ENCODE data around the gene ATP6V1A. TPM values are rescaled to one million over a fixed set of nuclear protein-coding genes. Genes with fewer than 3 reads are reported as not detected.
A peak's percentile ranks its signal among the peaks of the same experiment; 100 is the strongest.

ATP6V1A gene
- total RNA-seq, 2 donors from 2014 or later, result 44.7 to 76.8 TPM

DNA sequence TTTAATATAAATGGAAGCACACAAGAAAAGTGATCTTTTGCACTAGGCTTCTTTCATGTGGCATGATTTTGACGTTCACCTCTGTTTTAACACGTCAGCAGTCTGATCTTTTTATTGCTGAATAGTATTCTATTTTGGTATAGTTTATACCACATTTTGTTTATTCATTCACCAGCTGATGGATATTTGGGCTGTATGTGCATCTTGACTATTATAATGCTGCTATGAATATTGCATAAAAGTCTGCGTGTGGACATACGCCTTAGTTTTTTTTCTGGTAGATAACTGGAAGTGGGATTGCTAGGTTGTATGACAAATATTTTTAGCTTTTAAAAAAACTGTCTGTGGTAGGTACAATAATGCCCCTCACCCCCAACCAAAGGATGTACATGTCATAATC is 15.1 kb upstream of the ATP6V1A start:
- H3K9me3 Mint-ChIP-seq, result no peaks in the 10 kb centered on the region
- peaks cover 9 to 13% of the 10 kb centered on the region in 2 donors for H3K4me1 Mint-ChIP-seq (ENCODE audit: low read depth in 2 of 2)
- DNase-seq (ENCODE audit: low spot score) (no peak), ATAC-seq (no peak)
- H3K27me3 Mint-ChIP-seq, result no peaks in the 10 kb centered on the region
- H3K4me3 Mint-ChIP-seq, result no peak overlapping the region
- H3K27ac Mint-ChIP-seq, result no peak overlapping the region
- peaks cover 5% of the 10 kb centered on the region for H3K36me3 Mint-ChIP-seq

DNA sequence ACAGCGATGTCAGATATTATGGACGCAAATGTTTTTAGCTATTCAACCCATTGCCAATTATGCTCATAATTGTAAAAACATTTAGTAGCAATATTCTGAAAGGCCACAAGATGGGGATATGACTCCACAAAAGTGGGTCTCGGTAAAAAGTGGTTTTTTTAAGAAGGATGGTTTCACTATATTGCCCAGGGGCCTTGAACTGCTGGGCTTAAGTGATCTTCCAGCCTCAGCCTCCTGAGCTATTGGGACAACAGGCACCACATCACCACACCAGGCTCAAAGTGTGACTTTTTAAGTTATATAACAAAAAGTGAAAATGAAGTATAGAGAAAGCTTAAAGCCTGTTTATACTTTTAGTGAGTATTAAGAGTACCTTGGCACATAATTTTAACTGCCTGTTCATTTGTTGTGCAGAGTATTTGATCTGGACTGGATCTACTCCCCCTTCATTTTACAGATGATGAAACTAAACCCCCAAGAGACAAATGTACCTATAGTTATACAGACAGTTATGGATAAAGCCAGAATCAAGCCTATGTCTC is 10.2 kb upstream of the ATP6V1A start:
- ATAC-seq (peak; percentile 59 to 71), DNase-seq (ENCODE audit: low spot score) (no peak)
- Mint-ChIP-seq H3K9me3 (no peaks in the 10 kb centered on the region), H3K27me3 (no peaks in the 10 kb centered on the region), H3K4me1 (ENCODE audit: low read depth in 2 of 2) (peaks cover 26 to 30% of the 10 kb centered on the region in 2 donors), H3K27ac (peak overlapping the region; percentile 47 to 52), H3K36me3 (peaks cover 7% of the 10 kb centered on the region), H3K4me3 (no peak overlapping the region)

DNA sequence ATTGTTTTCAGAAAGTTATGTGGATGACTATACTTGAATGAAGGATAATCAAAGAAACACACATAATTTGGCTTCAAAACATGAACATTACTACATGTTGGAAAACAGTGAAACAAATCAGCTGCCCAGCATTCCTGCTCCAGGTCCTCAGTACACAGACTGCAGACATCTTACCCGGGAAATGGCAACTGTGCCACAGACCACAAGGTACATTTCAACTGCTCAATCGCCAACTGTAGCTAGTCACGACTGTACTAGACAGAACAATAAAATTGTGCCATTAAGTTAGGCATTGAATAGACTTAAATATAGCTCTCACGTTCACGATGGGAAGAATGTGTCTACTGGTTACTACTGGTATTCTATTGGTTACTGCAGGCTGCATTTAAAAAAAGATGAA is 5.7 kb upstream of the ATP6V1A start:
- Mint-ChIP-seq H3K4me3 (peak overlapping the region; percentile 95), H3K36me3 (peaks cover 7% of the 10 kb centered on the region), H3K27ac (peak overlapping the region; percentile 99 to 100), H3K4me1 (ENCODE audit: low read depth in 2 of 2) (peaks cover 47 to 58% of the 10 kb centered on the region in 2 donors), H3K9me3 (no peaks in the 10 kb centered on the region), H3K27me3 (no peaks in the 10 kb centered on the region)
- no peak for ATAC-seq
- no peak for DNase-seq (ENCODE audit: low spot score)

DNA sequence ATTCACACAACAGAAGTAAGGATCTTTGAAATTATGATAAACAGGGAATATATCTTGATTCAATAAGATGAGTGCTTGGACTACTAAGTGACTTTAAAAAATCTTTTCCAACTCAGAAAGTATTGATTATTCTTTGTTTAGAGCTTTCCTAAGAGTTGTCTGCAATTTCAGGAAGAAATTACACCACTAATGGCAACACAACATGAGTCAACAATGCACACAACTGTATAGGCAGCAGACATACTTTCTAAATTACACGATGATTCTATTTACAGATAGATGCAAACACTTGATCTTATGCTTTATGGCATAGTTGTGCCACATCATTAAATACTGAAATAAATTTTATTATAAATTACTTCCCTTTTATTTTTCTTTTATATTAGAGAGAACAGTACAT is 5.2 kb upstream of the ATP6V1A start:
- Mint-ChIP-seq H3K27me3 (no peaks in the 10 kb centered on the region), H3K36me3 (peaks cover 7% of the 10 kb centered on the region), H3K4me1 (ENCODE audit: low read depth in 2 of 2) (peaks cover 50 to 58% of the 10 kb centered on the region in 2 donors), H3K9me3 (no peaks in the 10 kb centered on the region), H3K4me3 (peak overlapping the region; percentile 95), H3K27ac (peak overlapping the region; percentile 99 to 100)
- no peak for ATAC-seq
- no peak for DNase-seq (ENCODE audit: low spot score)

DNA sequence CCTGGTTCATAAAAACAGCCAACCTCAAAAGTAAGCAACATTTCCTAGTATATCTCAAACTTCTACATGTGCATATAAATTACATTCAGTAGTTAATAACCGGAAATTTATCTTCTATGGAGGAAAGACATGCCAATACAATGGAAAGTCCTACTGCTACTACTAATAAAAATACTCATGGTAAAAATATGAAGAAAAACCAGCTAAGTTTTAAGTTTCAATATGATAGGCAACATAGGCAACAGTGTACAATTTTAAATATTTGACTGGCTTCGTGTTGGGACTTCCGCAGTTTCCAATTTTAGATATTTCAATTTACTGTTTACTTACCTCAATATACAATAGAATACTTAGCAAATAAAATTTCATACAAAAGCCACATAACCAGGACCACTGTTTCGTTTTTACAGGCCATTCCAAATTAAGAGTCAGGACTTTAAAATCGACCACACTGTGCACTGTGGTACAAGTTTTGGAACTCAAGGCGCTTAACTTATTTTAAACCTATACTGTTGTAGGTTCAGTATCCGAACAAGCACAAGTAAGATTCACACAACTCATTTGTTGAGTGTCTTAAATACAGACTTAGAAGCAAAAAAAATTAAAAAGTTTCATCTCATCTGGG is 3.7 kb upstream of the ATP6V1A start:
- no peaks in the 10 kb centered on the region for H3K27me3 Mint-ChIP-seq
- peaks cover 7% of the 10 kb centered on the region for H3K36me3 Mint-ChIP-seq
- H3K9me3 Mint-ChIP-seq, result no peaks in the 10 kb centered on the region
- peak overlapping the region; percentile 99 to 100 for H3K27ac Mint-ChIP-seq
- DNase-seq (ENCODE audit: low spot score), result no peak
- ATAC-seq, result no peak
- H3K4me3 Mint-ChIP-seq, result peak overlapping the region; percentile 95
- H3K4me1 Mint-ChIP-seq (ENCODE audit: low read depth in 2 of 2), result peaks cover 48 to 63% of the 10 kb centered on the region in 2 donors

DNA sequence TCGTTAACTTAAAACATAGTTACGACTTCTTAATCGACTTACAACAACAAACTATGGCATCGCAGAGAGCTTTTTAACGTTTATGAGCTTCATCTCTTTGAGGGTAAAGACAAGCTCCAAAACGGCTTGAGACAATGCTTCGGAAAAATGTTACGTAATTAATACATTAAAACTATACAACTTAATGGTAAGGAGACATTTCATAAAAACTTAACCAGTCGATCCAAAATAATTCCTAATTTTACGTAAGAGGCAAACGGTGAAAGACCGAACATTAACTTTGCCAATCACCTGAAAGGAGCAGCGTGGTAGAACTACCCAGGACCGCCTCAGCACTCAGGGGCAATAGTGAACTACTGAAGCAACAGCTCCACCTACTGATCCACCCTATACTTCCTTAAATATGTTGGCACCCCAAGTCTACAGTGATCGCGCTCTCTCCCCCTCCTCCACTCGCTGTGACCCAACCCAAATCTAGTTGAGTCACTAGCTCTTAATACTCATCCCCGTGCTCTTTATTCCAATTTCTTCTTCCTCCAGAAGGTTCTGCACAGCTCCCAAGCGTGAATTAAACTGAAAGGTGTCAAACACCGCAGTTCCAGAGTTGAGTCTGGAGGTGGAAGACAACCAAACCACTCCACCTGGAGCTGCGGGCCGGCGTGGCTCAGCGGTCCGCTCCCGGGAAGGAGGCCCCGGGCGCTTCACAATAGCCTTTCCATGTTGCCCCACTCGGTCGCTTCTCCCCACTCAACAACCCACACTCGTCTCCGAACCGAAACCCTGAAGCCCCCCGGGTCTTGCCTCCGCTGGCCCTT is 1.7 kb upstream of the ATP6V1A start:
- peak overlapping the region; percentile 99 to 100 for H3K27ac Mint-ChIP-seq
- H3K4me1 Mint-ChIP-seq (ENCODE audit: low read depth in 2 of 2), result peaks cover 58 to 74% of the 10 kb centered on the region in 2 donors
- DNase-seq (ENCODE audit: low spot score) (peak; percentile 79), ATAC-seq (peak; percentile 78 to 80)
- H3K4me3 Mint-ChIP-seq, result peak overlapping the region; percentile 95
- H3K27me3 Mint-ChIP-seq, result no peaks in the 10 kb centered on the region
- peaks cover 7% of the 10 kb centered on the region for H3K36me3 Mint-ChIP-seq
- no peaks in the 10 kb centered on the region for H3K9me3 Mint-ChIP-seq

DNA sequence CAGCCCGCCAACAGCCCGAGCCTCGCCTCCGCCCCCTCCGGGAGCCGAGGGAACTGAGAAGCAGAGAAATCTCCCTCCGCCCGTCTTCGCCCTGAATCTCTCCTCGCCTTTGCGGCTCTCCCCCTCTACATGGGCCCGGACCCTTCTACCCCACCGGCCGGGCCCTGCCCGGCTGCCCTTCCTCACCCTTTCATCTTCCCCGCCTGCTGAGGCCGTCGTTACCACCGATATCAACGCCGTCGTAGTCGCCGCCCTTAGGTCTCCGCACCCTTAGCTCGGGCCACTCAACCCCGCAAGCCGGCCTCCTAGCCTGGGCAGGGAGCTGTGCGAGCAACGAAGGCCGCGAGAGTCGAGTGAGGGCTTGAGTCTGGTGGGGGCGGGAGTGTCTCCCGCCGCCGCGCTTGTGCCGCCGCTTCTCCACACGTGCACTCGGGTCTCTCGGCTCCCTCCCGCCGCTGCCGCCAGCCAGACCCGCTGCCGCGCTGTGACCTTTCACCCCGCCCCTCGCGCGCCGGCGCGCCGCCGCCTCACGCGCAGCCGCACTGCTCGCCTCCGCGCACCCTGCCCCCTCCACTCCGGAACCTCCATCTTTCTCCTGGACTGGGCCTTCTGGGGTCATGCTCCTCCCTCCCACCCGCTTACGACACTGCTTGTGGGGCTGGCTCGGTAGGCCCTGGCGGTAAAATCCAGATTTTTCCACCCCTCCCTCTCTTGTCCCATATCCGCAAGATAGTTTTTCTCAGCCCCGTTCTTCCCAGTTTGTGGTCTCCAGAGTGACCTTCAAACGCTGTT is 883 bp upstream of the ATP6V1A start, which contains the start of gene NAA50:
TSS of gene NAA50 (minus strand) at position 494 of the 792 bp plus-strand sequence. CDS start at position 194, 300 bp downstream.
- Mint-ChIP-seq H3K4me1 (ENCODE audit: low read depth in 2 of 2) (peaks cover 55 to 70% of the 10 kb centered on the region in 2 donors), H3K36me3 (peaks cover 6% of the 10 kb centered on the region), H3K27ac (peak within 1 kb of the TSS; percentile 99 to 100), H3K4me3 (peak within 1 kb of the TSS; percentile 95), H3K27me3 (no peaks in the 10 kb centered on the region), H3K9me3 (no peaks in the 10 kb centered on the region)
- DNase-seq (ENCODE audit: low spot score), result peak; percentile 93
- ATAC-seq, result peak; percentile 85 to 92

DNA sequence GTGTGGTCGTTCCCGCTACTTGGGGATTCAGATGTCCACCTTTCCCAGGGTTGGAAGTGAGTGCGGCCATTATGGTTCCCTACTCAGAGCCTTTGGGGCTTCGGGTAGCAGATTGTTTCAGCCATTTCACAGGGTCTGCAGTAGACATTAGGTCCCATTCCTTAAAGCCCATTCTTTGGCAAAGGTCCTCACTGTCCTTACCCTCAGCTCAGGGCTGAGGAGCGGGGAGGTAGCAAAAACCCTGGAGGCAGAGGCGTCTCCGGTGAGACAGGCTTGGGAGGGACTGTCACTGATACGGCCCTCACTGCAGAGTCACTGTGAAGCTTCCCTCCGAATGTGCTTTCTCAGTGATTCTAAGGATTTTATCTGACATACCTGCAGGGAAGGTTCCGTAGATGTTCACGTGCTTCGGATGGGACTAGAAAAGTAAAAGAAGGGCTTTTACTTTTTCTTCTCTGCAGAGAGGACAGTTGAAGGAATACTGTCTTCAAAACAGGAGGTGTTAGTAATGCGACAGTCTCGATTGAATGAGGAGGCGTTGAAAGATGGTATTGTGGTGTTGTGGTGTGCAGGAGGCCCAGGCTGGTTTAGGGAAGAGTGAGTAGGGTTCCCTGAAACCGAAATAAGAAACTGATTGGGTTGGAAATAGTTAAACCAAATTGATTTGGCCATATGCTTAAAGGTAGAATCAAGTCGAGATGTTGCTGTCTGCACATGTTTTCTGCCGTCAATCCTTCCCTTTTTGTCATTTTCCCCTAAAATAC is 630 bp downstream of the ATP6V1A start:
- H3K27me3 Mint-ChIP-seq, result no peaks in the 10 kb centered on the region
- DNase-seq (ENCODE audit: low spot score) (no peak), ATAC-seq (no peak)
- H3K27ac Mint-ChIP-seq, result peak overlapping the region; percentile 99 to 100
- peaks cover 42 to 55% of the 10 kb centered on the region in 2 donors for H3K4me1 Mint-ChIP-seq (ENCODE audit: low read depth in 2 of 2)
- H3K9me3 Mint-ChIP-seq, result no peaks in the 10 kb centered on the region
- H3K36me3 Mint-ChIP-seq, result no peaks in the 10 kb centered on the region
- peak overlapping the region; percentile 95 for H3K4me3 Mint-ChIP-seq

DNA sequence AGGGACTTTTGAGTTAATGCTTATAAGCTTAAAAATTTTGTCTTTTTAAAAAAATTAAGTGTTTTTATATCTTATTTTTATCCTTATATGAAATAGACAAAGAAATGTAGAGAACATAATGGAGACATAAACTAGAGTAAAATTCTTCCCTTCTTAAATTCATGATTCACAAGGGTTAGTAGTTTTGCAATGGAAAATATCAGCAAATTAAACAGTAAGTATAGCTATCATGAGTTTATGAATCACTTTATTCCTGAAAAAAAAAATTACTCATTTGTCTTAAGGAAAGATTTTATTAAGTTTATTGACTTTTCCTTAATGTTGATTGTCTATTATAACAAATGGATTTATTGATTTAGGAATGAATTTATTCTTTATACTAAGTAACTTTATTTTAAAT is 4.3 kb downstream of the ATP6V1A start:
- DNase-seq (ENCODE audit: low spot score) (no peak), ATAC-seq (no peak)
- no peaks in the 10 kb centered on the region for H3K36me3 Mint-ChIP-seq
- no peaks in the 10 kb centered on the region for H3K9me3 Mint-ChIP-seq
- H3K4me3 Mint-ChIP-seq, result no peak overlapping the region
- H3K27ac Mint-ChIP-seq, result no peak overlapping the region
- peaks cover 24 to 35% of the 10 kb centered on the region in 2 donors for H3K4me1 Mint-ChIP-seq (ENCODE audit: low read depth in 2 of 2)
- H3K27me3 Mint-ChIP-seq, result no peaks in the 10 kb centered on the region

DNA sequence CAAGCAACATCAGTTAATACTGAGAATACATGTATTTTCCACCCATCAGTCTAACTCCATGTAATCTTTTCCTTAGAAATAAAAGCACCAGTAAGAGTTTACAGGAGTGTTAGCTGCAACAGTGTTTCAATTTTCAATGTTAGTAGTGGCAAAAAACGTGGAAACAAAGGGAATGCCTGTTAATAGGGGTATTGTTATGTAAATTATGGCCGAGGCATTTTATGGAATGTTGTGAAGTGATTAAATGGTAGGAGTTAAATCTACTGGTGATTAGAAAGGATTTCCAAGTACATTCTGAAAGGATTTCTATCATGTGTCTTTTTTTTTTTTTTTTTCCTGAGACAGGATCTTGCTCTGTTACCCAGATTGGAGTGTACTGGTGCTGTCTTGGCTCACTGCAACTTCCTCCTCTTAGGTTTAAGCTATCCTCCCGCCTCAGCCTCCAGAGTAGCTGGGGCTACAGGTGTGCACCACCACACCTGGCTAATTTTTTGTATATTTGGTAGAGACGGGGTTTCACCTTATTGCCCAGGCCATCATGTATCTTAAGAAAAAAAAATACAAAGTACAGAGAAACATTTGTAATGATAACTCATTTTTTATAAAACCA is 6.6 kb downstream of the ATP6V1A start:
- Mint-ChIP-seq H3K4me3 (no peak overlapping the region), H3K36me3 (peaks cover 4% of the 10 kb centered on the region), H3K27ac (no peak overlapping the region), H3K9me3 (peaks cover 4% of the 10 kb centered on the region), H3K27me3 (no peaks in the 10 kb centered on the region), H3K4me1 (ENCODE audit: low read depth in 2 of 2) (peaks cover 14 to 18% of the 10 kb centered on the region in 2 donors)
- ATAC-seq (no peak), DNase-seq (ENCODE audit: low spot score) (no peak)

DNA sequence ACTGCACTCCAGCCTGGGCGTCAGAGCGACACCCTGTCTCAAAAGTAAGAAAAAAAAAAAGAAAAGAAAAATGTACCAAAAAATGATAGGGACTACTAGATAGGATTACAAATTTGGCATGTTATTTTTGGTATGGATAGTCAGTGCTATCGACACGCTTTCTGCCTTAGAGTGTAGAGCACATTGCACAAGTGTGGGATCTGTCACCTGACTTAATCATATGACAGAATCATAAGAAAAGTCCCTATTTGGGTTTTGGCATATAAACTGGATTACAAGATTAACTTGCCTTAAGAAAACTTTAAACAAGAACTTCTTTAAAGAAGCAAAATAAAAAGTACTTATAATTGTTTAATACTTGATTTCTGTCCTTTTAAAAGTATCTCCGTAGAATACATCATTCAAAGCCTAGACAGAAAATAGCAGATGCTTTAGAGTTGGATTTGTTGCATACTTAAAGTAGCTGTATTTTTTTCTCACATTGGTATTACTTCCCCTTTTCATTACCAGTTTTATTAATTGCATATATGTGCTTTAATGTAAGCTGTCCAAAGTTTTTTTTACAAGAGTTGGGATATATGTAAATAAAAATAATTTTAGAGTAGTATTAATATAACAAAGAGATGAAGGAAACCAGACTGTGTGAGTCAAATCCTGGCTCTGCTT is 7.8 kb downstream of the ATP6V1A start:
- ATAC-seq (no peak), DNase-seq (ENCODE audit: low spot score) (no peak)
- H3K27ac Mint-ChIP-seq, result no peak overlapping the region
- H3K4me3 Mint-ChIP-seq, result no peak overlapping the region
- peaks cover 12 to 14% of the 10 kb centered on the region in 2 donors for H3K4me1 Mint-ChIP-seq (ENCODE audit: low read depth in 2 of 2)
- H3K36me3 Mint-ChIP-seq, result peaks cover 11% of the 10 kb centered on the region
- peaks cover 4% of the 10 kb centered on the region for H3K9me3 Mint-ChIP-seq
- H3K27me3 Mint-ChIP-seq, result no peaks in the 10 kb centered on the region

DNA sequence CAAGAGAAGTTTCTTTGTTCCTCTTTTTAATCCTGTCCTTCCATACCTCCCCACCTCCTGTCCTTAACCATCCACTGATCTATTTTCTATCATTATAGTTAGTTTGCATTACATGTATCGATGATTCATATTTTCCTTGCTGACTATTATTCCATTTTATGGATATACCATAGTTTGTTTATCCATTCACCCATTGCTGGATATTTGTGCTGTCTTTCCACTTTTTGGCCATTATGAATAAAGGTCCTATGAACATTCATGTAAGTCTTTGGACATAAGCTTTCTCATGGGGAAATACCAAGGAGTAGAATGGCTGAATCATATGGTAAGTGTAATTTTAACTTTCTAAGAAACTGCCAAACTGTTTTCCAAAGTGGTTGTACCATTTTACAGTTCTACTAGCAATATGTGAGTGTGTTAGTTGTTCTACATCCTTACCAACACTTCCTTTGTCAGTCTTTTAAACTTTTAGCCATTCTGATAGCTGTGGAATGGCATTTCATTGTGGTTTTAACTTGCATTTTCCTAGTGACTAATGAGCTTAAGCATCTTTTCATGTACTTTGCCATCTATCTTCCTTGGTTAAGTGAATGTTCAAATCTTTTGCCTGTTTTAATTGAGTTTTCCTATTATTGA is 11.7 kb downstream of the ATP6V1A start:
- Mint-ChIP-seq H3K9me3 (peaks cover 4% of the 10 kb centered on the region), H3K27ac (peak overlapping the region; percentile 13 to 21), H3K36me3 (peaks cover 11% of the 10 kb centered on the region), H3K4me3 (no peak overlapping the region), H3K4me1 (ENCODE audit: low read depth in 2 of 2) (peaks cover 10% of the 10 kb centered on the region in 2 donors), H3K27me3 (no peaks in the 10 kb centered on the region)
- DNase-seq (ENCODE audit: low spot score) (no peak), ATAC-seq (no peak)

All from natural killer cell treated with Interleukin-12 subunit alpha and Interleukin-12 subunit beta and Interleukin-15 and Interleukin-18, amount 100 ng/mL, for 72 hours (primary cell).